Nephron progenitor cell (in vitro differentiated cells): ENCODE results near the gene TNFAIP8L2.

Experiments
- DNase-seq: peaks from one replicate; pipeline ENCODE4 v3.0.0; 2021
- H3K27ac Mint-ChIP-seq: 2 replicates; pipeline ENCODE4 v1.8.0; 2021; ENCODE audit warnings: mild to moderate bottlenecking, moderate library complexity, mixed read lengths
- H3K27me3 Mint-ChIP-seq: 2 replicates; pipeline ENCODE4 v1.8.0; 2021; ENCODE audit warnings: mild to moderate bottlenecking, low read depth, mixed read lengths; ENCODE audit not compliant: poor library complexity
- H3K36me3 Mint-ChIP-seq: 2 replicates; pipeline ENCODE4 v1.8.0; 2021; ENCODE audit warnings: low read depth, mixed read lengths
- H3K4me1 Mint-ChIP-seq: 2 replicates; pipeline ENCODE4 v1.8.0; 2021; ENCODE audit warnings: mixed read lengths
- H3K4me3 Mint-ChIP-seq: 2 replicates; pipeline ENCODE4 v1.8.0; 2021; ENCODE audit warnings: mild to moderate bottlenecking, moderate library complexity, mixed read lengths
- H3K9me3 Mint-ChIP-seq: 2 replicates; pipeline ENCODE4 v1.8.0; 2021; ENCODE audit warnings: mild to moderate bottlenecking, moderate library complexity, mixed read lengths
- TF ChIP-seq, protein P1 (sequence below): fragments of 200-600 bp; sonication (generic); IDR thresholded peaks from 2 replicates; pipeline ENCODE4 v1.5.0; 2021; ENCODE audit warnings: antibody characterized with exemption

Gene TNFAIP8L2

DNA sequence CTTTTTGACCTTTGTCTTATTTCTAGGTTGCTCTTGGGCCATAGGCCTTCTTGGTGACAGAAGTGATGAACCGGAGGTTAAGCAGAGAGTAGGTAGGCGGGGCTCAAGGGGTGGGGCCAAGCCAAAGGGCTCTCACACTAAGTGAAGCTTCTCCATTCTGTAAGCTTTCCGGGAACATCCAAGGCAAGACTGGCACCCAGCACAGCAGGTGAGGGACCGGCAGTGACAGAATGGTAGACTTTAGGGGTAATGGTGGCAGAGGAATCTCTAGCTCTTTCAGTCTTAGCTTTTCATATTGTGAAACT is at the start of gene TNFAIP8L2:
TSS of gene TNFAIP8L2 (plus strand) at position 135 of the 305 bp plus-strand sequence. CDS start 2,049 bp downstream, outside the sequence.
- no peak for DNase-seq
- Mint-ChIP-seq H3K9me3 (no peaks in the 10 kb centered on the region), H3K4me1 (peaks cover 11% of the 10 kb centered on the region), H3K27me3 (no peaks in the 10 kb centered on the region), H3K27ac (peak within 1 kb of the TSS; percentile 8), H3K4me3 (no peak within 1 kb of the TSS), H3K36me3 (peaks cover 25% of the 10 kb centered on the region)
- TF ChIP-seq, protein P1, sequence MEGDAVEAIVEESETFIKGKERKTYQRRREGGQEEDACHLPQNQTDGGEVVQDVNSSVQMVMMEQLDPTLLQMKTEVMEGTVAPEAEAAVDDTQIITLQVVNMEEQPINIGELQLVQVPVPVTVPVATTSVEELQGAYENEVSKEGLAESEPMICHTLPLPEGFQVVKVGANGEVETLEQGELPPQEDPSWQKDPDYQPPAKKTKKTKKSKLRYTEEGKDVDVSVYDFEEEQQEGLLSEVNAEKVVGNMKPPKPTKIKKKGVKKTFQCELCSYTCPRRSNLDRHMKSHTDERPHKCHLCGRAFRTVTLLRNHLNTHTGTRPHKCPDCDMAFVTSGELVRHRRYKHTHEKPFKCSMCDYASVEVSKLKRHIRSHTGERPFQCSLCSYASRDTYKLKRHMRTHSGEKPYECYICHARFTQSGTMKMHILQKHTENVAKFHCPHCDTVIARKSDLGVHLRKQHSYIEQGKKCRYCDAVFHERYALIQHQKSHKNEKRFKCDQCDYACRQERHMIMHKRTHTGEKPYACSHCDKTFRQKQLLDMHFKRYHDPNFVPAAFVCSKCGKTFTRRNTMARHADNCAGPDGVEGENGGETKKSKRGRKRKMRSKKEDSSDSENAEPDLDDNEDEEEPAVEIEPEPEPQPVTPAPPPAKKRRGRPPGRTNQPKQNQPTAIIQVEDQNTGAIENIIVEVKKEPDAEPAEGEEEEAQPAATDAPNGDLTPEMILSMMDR, result no peak

DNA sequence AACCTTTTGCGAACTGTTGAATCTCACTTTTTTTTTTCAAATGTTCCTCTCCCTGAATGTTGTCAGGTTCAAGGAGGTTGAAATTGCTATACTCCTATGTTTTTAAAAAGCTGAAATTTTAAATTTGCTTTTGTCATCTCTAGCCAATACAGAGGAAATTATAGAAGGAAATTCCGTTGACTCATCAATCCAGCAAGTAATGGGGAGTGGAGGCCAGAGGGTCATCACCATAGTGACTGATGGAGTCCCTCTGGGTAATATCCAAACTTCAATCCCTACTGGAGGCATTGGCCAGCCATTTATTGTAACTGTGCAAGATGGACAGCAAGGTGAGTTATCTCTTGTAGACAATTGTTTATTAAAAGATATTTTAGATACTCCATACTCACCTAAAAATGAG is 49.6 kb upstream of the TNFAIP8L2 start:
- peak; percentile 26 for DNase-seq
- Mint-ChIP-seq H3K27ac (peak overlapping the region; percentile 88), H3K36me3 (peaks cover 12% of the 10 kb centered on the region), H3K9me3 (no peaks in the 10 kb centered on the region), H3K27me3 (no peaks in the 10 kb centered on the region), H3K4me1 (peaks cover 15% of the 10 kb centered on the region), H3K4me3 (peak overlapping the region; percentile 29)
- TF ChIP-seq, protein P1, result no peak

DNA sequence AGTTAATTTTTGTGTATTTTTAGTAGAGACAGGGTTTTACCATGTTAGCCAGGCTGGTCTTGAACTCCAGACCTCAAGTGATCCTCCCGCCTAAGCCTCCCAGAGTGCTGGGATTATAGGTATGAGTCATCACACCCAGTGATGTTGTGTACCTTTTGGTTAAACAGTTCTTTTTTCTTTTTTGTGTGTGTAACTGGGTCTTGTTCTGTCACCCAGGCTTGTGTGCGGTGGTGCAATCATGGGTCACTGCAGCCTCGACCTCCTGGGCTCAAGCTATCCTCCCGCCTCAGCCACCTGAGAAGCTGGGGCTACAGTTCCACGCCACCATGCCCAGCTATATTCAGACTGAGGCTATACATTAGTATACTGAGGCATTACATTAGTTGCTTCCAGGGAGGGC is 48.1 kb upstream of the TNFAIP8L2 start:
- peaks cover 15% of the 10 kb centered on the region for H3K4me1 Mint-ChIP-seq

GRCh38 chr1:151113877-151114276 is 42.6 kb upstream of the TNFAIP8L2 start:
- no peak for DNase-seq
- Mint-ChIP-seq H3K4me1 (no peaks in the 10 kb centered on the region), H3K4me3 (no peak overlapping the region), H3K27me3 (peaks cover 4% of the 10 kb centered on the region), H3K27ac (no peak overlapping the region), H3K36me3 (peaks cover 5% of the 10 kb centered on the region), H3K9me3 (no peaks in the 10 kb centered on the region)
- TF ChIP-seq, protein P1, result no peak

More for the DNA sequence above, 48.1 kb upstream of the TNFAIP8L2 start:
- H3K27ac Mint-ChIP-seq, result no peak overlapping the region
- DNase-seq, result no peak
- TF ChIP-seq, protein P1, result no peak
- peaks cover 4% of the 10 kb centered on the region for H3K27me3 Mint-ChIP-seq
- no peak overlapping the region for H3K4me3 Mint-ChIP-seq
- no peaks in the 10 kb centered on the region for H3K9me3 Mint-ChIP-seq
- peaks cover 12% of the 10 kb centered on the region for H3K36me3 Mint-ChIP-seq

DNA sequence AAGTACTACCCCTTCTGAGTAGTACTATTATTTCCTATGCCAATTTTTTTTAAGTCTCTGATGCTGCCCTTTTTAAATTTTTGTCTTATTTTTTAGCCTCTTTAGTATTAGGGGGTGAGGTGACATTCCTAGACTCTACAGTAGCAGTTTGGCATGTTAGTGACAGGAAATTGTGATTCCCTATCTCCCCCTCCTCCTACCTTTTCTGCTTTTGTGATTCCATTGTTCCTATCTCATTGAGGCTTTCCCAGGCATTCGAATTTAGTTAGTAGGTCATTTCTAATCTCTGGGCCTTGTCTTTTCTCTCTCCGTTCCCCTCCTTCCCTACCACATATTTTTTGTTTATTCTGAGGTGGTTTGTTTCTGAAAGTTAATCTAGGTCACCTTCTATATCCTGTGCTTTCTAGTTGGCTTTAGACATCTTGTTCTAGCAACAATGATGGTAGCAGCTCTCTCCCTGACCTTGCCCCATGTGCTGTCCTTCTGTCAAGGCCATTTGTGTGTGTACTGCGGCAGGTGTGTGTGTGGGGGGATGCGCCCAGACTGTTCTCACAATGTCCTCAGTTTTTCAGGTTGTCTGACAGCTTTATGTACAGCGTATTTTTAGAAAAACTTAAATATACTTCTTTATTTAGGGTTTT is 31.6 kb upstream of the TNFAIP8L2 start:
- TF ChIP-seq, protein P1, result no peak
- Mint-ChIP-seq H3K27me3 (peaks cover 6% of the 10 kb centered on the region), H3K4me1 (peaks cover 23% of the 10 kb centered on the region), H3K27ac (no peak overlapping the region), H3K36me3 (peaks cover 9% of the 10 kb centered on the region), H3K9me3 (no peaks in the 10 kb centered on the region), H3K4me3 (no peak overlapping the region)
- no peak for DNase-seq

DNA sequence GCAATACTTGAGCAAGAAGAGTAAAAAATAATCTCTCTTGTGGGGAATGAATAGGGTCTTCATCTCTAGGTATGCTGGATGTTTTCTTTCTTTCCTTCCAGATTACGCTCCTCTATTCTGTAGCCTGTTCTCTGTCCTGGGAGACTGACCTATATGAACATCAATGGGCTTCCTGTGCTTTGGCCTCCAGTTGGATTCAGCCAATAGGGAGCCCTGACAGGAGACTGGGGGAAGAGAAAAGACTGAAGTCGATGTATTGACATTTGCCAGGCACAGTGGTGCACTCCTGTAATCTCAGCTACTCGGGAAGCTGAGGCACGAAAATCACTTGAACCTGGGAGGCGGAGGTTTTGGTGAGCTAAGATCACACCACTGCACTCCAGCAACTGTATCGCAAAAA is 27.6 kb upstream of the TNFAIP8L2 start:
- H3K9me3 Mint-ChIP-seq, result no peaks in the 10 kb centered on the region
- peaks cover 40% of the 10 kb centered on the region for H3K4me1 Mint-ChIP-seq
- H3K27ac Mint-ChIP-seq, result no peak overlapping the region
- H3K27me3 Mint-ChIP-seq, result peaks cover 20% of the 10 kb centered on the region
- no peak overlapping the region for H3K4me3 Mint-ChIP-seq
- DNase-seq, result no peak
- H3K36me3 Mint-ChIP-seq, result peaks cover 14% of the 10 kb centered on the region
- TF ChIP-seq, protein P1, result no peak
